ENCODE data around the gene MSANTD2.
"Not testable (repeated sequence)": the region's sequence is repeated elsewhere in the genome, so short reads cannot be mapped to it uniquely, and the experiment has no call there.

The MSANTD2 gene

GRCh38 chr11:124776865-124777645 lies 23.2 kb downstream of the MSANTD2 start:
- no peak for DNase-seq (ENCODE audit: low read depth in 3 of 3)

GRCh38 chr11:124770959-124771358 lies 29.2 kb downstream of the MSANTD2 start:
- not testable (repeated sequence) for DNase-seq (ENCODE audit: low read depth in 3 of 3)

- no peak for DNase-seq (ENCODE audit: low read depth in 3 of 3)
Measured at GRCh38 chr11:124769806-124770774, 30.1 kb downstream of the MSANTD2 start.

- no peak for DNase-seq (ENCODE audit: low read depth in 3 of 3)
Measured at GRCh38 chr11:124768914-124769313, 31.3 kb downstream of the MSANTD2 start.

- DNase-seq (ENCODE audit: low read depth in 3 of 3), result no peak
Measured at GRCh38 chr11:124766156-124766555, 34.0 kb downstream of the MSANTD2 start.

GRCh38 chr11:124763156-124763947 lies 36.9 kb downstream of the MSANTD2 start:
- peak; percentile 73 to 85 (median 73) for DNase-seq (ENCODE audit: low read depth in 3 of 3)

- no peak for DNase-seq (ENCODE audit: low read depth in 3 of 3)
Measured at GRCh38 chr11:124762624-124763155, 37.5 kb downstream of the MSANTD2 start.

GRCh38 chr11:124762105-124762623 lies 38.0 kb downstream of the MSANTD2 start, which contains the start of gene ESAM:
ESAM (minus strand) TSS chr11:124762290; CDS start chr11:124762154, 136 bp downstream.
- peak in 1 of 3 experiments; percentile 68 for DNase-seq (ENCODE audit: low read depth in 3 of 3)

- no peak for DNase-seq (ENCODE audit: low read depth in 3 of 3)
Measured at GRCh38 chr11:124761301-124762104, 38.7 kb downstream of the MSANTD2 start.

GRCh38 chr11:124760806-124761205 lies 39.4 kb downstream of the MSANTD2 start:
- DNase-seq (ENCODE audit: low read depth in 3 of 3), result no peak

- no peak for DNase-seq (ENCODE audit: low read depth in 3 of 3)
Measured at GRCh38 chr11:124760205-124760652, 40.0 kb downstream of the MSANTD2 start.

GRCh38 chr11:124759266-124760204 lies 40.7 kb downstream of the MSANTD2 start:
- no peak for DNase-seq (ENCODE audit: low read depth in 3 of 3)

- peak in 2 of 3 experiments; percentile 42 to 72 for DNase-seq (ENCODE audit: low read depth in 3 of 3)
Measured at GRCh38 chr11:124758355-124759265, 41.6 kb downstream of the MSANTD2 start.

GRCh38 chr11:124757320-124757719 lies 42.9 kb downstream of the MSANTD2 start:
- no peak for DNase-seq (ENCODE audit: low read depth in 3 of 3)

GRCh38 chr11:124756753-124757227 lies 43.4 kb downstream of the MSANTD2 start:
- DNase-seq (ENCODE audit: low read depth in 3 of 3), result no peak

- DNase-seq (ENCODE audit: low read depth in 3 of 3), result no peak
Measured at GRCh38 chr11:124756033-124756752, 44.0 kb downstream of the MSANTD2 start.

- DNase-seq (ENCODE audit: low read depth in 3 of 3), result no peak
Measured at GRCh38 chr11:124754710-124755109, 45.5 kb downstream of the MSANTD2 start.

Data from stimulated activated CD4-positive, alpha-beta T cell treated with anti-CD3 and anti-CD28 coated beads, TNF-alpha, amount 100 ng/mL, for 24 hours (primary cell).